VCaP (cell line): ENCODE results near the gene GRB10.

Experiments
- H3K27ac ChIP-seq: fragments of 450-650 bp; 2 replicates; pipeline ENCODE4 v1.5.1; 2017
- CTCF ChIP-seq: fragments of 450-650 bp; conservative IDR thresholded peaks from 2 replicates; pipeline ENCODE4 v1.5.1; 2017; ENCODE audit warnings: mild to moderate bottlenecking, moderate library complexity

GRB10 gene

GRCh38 chr7:50766106-50766848, 16.4 kb downstream of the GRB10 start:
- TF ChIP-seq CTCF: no peak
- H3K27ac ChIP-seq: no peak overlapping the region; the same call in 1 of the 2 replicates

- H3K27ac ChIP-seq: no peak overlapping the region
- TF ChIP-seq CTCF: no peak
Measured at GRCh38 chr7:50762337-50762736, 20.4 kb downstream of the GRB10 start.

DNA sequence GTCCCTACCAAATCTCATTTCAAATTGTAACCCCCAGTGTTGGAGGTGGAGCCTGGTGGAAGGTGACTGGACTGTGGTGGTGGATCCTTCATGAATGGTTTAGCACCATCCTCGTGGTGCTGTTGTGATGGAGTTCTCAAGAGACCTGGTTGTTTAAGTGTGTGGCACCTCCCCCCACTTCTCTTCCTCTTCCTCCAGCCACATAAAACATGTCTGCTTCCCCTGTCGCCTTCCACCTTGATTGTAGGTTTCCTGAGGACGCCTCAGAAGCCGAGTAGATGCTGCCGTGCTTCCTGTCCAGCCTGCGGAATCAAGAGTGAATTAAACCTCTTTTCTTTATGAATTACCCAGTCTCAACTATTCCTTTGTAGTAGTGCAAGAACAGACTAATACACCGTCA, 21.0 kb downstream of the GRB10 start:
- TF ChIP-seq CTCF: no peak
- no peak overlapping the region for H3K27ac ChIP-seq

GRCh38 chr7:50757703-50758390, 24.8 kb downstream of the GRB10 start:
- H3K27ac ChIP-seq: no peak overlapping the region
- TF ChIP-seq CTCF: no peak

GRCh38 chr7:50756180-50756579, 26.5 kb downstream of the GRB10 start:
- no peak overlapping the region for H3K27ac ChIP-seq
- no peak for TF ChIP-seq CTCF

GRCh38 chr7:50754684-50755083, 28.0 kb downstream of the GRB10 start:
- H3K27ac ChIP-seq: no peak overlapping the region
- TF ChIP-seq CTCF: no peak

DNA sequence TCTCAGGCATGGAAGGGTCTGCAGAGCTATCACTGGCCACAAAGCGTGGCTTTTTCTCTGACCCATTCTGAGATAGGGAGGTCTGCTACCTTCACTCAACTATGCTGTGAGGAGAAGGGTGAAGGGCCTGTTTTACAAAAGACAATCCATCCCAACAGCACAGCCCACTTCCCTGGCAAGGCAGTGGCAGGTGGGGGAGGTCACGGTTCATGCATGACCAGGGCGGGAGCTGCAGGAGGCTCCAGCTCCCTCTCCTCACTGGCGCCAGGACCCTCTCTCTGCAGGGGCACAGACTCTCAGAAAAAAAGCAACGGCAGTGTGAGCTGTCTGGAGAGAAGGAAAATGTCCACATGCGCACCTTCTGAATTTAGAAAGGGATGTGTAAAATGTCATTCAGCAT, 28.5 kb downstream of the GRB10 start:
- TF ChIP-seq CTCF: no peak
- no peak overlapping the region for H3K27ac ChIP-seq
